HepG2 (cell line): ENCODE data around the gene NEU1. TPM values are rescaled to one million over a fixed set of nuclear protein-coding genes. Genes with fewer than 3 reads are reported as not detected.

Experiments used
- FIP1L1 ChIP-seq: fragments of 200-400 bp; formaldehyde crosslinking; IDR thresholded peaks from 2 replicates; pipeline ENCODE4 v1.6.1; 2018; ENCODE audit warnings: low read depth, mild to moderate bottlenecking, low read length, moderate library complexity, borderline replicate concordance; ENCODE audit not compliant: insufficient read depth
- FOXA1 ChIP-seq, 2 experiments: fragments of 450-650 bp in 1 of 2; sonication (generic) in 1 of 2; formaldehyde crosslinking in 1 of 2; IDR thresholded peaks; 2 replicates each; pipeline versions ENCODE4 v1.4.0 to v1.6.1; 2016 to 2020; ENCODE audit warnings: missing genetic modification reagents in 1 of 2
- GABPB1 ChIP-seq: IDR thresholded peaks from 2 replicates; pipeline ENCODE4 v1.6.1; 2016; ENCODE audit warnings: mild to moderate bottlenecking, missing genetic modification reagents, moderate library complexity, missing compliant biosample characterization
- KMT2B ChIP-seq: IDR thresholded peaks from 2 replicates; pipeline ENCODE4 v1.6.1; 2016; ENCODE audit warnings: missing genetic modification reagents, missing compliant biosample characterization
- MEIS2 ChIP-seq: sonication (generic); formaldehyde crosslinking; IDR thresholded peaks from 2 replicates; pipeline ENCODE4 v1.9.0; 2021; ENCODE audit warnings: mild to moderate bottlenecking, missing genetic modification reagents
- NONO ChIP-seq, 2 experiments: fragments of 450-650 bp in 1 of 2; sonication (generic) in 1 of 2; formaldehyde crosslinking in 1 of 2; IDR thresholded peaks in 1 of 2; conservative IDR thresholded peaks in 1 of 2; 2 replicates each; pipeline versions ENCODE4 v1.6.1 to v1.8.0; 2017 to 2022; ENCODE audit warnings: mild to moderate bottlenecking in 1 of 2, missing genetic modification reagents in 1 of 2, moderate library complexity in 1 of 2
- PLRG1 ChIP-seq: fragments of 450-650 bp; conservative IDR thresholded peaks from 2 replicates; pipeline ENCODE4 v1.6.1; 2016
- POLR2AphosphoS2 ChIP-seq: IDR thresholded peaks from 2 replicates; pipeline ENCODE4 v1.6.1; 2011; ENCODE audit warnings: low read depth, low read length, improper control_type of control experiment
- RFXANK ChIP-seq: IDR thresholded peaks from 2 replicates; pipeline ENCODE4 v1.6.1; 2016
- ZBTB7B ChIP-seq: sonication (generic); formaldehyde crosslinking; IDR thresholded peaks from 2 replicates; pipeline ENCODE4 v1.4.0; 2020; ENCODE audit warnings: missing genetic modification reagents
- ZNF17 ChIP-seq: sonication (generic); formaldehyde crosslinking; IDR thresholded peaks from 2 replicates; pipeline ENCODE4 v1.5.0; 2020; ENCODE audit warnings: mild to moderate bottlenecking, missing genetic modification reagents
- ZNF33B ChIP-seq: sonication (generic); formaldehyde crosslinking; IDR thresholded peaks from 2 replicates; pipeline ENCODE4 v1.5.1; 2020; ENCODE audit warnings: mild to moderate bottlenecking, missing genetic modification reagents
- ZNF44 ChIP-seq: sonication (generic); formaldehyde crosslinking; IDR thresholded peaks from 2 replicates; pipeline ENCODE4 v1.5.1; 2020; ENCODE audit warnings: mild to moderate bottlenecking, missing genetic modification reagents
- ZNF543 ChIP-seq: sonication (generic); formaldehyde crosslinking; IDR thresholded peaks from 2 replicates; pipeline ENCODE4 v1.4.0; 2020; ENCODE audit warnings: mild to moderate bottlenecking, missing genetic modification reagents
- ZNF556 ChIP-seq: sonication (generic); formaldehyde crosslinking; IDR thresholded peaks from 2 replicates; pipeline ENCODE4 v1.4.0; 2020; ENCODE audit warnings: mild to moderate bottlenecking, missing genetic modification reagents, borderline replicate concordance
- ZNF629 ChIP-seq: sonication (generic); formaldehyde crosslinking; conservative IDR thresholded peaks from 2 replicates; pipeline ENCODE4 v1.5.0; 2020; ENCODE audit warnings: missing genetic modification reagents
- ZNF672 ChIP-seq: sonication (generic); formaldehyde crosslinking; IDR thresholded peaks from 2 replicates; pipeline ENCODE4 v1.8.1; 2022; ENCODE audit warnings: missing genetic modification reagents
- ZNF772 ChIP-seq: sonication (generic); formaldehyde crosslinking; IDR thresholded peaks from 2 replicates; pipeline ENCODE4 v1.5.0; 2020; ENCODE audit warnings: mild to moderate bottlenecking, missing genetic modification reagents
- ZNF777 ChIP-seq: sonication (generic); formaldehyde crosslinking; IDR thresholded peaks from 2 replicates; pipeline ENCODE4 v1.4.0; 2020; ENCODE audit warnings: missing genetic modification reagents
- polyA plus RNA-seq, 8 experiments: library from polyadenylated mRNA; depleted of rRNA in 3 of 8; stranded (reverse) in 7 of 8; unstranded in 1 of 8; fragments of >200 nt; fragmentation: Illumina TruSeq in 4 of 8; extraction: Trizol in 4 of 8; gene quantifications; 2 replicates each; pipeline versions ENCODE4 v1.2.1 to v1.2.3, GENCODE V29; 2011 to 2016; ENCODE audit warnings: low read depth in 4 of 8, missing spikeins in 1 of 8, mixed read lengths in 1 of 8; ENCODE audit not compliant: insufficient read depth in 1 of 8
- total RNA-seq, 5 experiments: library from RNA; depleted of rRNA; stranded (reverse); fragments of >200 nt; fragmentation: Illumina TruSeq; extraction: Trizol; gene quantifications; 2 replicates each; pipeline ENCODE4 v1.2.3, GENCODE V29; 2016; ENCODE audit warnings: low read depth in 1 of 5
- TF ChIP-seq, protein P1 (sequence below): IDR thresholded peaks from 2 replicates; pipeline ENCODE4 v1.6.1; 2016; ENCODE audit warnings: low read depth, control low read depth
- TF ChIP-seq, protein P2 (sequence below): sonication (generic); formaldehyde crosslinking; IDR thresholded peaks from 2 replicates; pipeline ENCODE4 v1.4.0; 2020; ENCODE audit warnings: mild to moderate bottlenecking, missing genetic modification reagents

Gene NEU1
- total and polyA plus RNA-seq, 2 of the 13 experiments (the other 11 are each of a cell fraction or from before 2014, with no cell fraction given), result 215 to 297 TPM

DNA sequence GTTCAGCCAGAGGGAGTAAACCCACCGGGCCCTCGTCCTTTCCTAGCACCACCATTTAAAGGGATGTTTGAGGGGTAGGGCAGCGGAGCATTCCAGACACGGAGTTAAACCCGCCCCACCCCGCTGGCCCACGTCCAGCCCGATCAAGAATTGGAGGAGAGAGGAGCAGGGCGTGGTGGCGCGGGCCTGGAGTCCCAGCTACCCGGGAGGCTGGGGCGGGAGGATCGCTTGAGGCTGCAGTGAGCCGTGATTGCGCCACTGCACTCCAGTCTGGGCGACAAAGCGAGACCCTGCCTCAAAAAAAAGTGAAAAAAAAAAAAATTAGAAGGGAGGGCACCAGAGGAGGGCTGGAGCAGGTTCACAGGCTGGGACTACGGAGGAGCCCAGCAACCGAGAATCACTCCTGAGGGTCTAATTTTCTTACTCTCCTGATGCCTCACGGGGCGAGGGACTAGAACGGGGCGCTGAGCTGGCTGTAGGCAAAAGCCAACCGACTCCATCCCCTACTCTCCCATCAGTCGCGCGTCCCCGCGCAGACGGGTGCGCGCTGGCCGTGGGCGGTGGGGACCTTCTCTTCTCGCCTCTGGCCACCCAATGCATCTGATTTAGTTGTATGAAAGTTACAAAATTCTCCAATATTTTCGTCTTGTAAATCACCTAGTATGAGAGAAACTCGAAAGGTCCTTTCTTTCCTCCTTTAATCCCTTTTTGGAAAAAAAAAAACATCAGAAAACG lies 41.2 kb downstream of the NEU1 start (continued):
- TF ChIP-seq GABPB1 (peak; percentile 39; the same call in 1 of the 2 replicates), ZNF772 (CRISPR knock-in tag) (peak; percentile 43; the same call in 1 of the 2 replicates), ZNF777 (CRISPR knock-in tag) (no peak), PLRG1 (no peak), ZNF33B (CRISPR knock-in tag) (no peak; the same call in 1 of the 2 replicates), ZNF556 (no peak), ZNF543 (CRISPR knock-in tag) (peak; percentile 3; the same call in 1 of the 2 replicates), RFXANK (CRISPR knock-in tag) (no peak), FIP1L1 (0 out of 2 replicates have a peak, but pooled peaks have one; percentile 21), FOXA1 (IDR thresholded peaks at IDR 0.05) (no peak), FOXA1 (CRISPR knock-in tag; IDR thresholded peaks at IDR 0.05) (no peak; the same call in 1 of the 2 replicates), MEIS2 (CRISPR knock-in tag) (no peak), KMT2B (no peak), ZNF17 (CRISPR knock-in tag) (no peak), ZNF672 (CRISPR knock-in tag) (no peak), POLR2AphosphoS2 (no peak), ZNF44 (CRISPR knock-in tag) (no peak), NONO (IDR thresholded peaks at IDR 0.05) (no peak), NONO (CRISPR knock-in tag; conservative IDR thresholded peaks at IDR 0.05) (no peak), ZBTB7B (CRISPR knock-in tag) (peak; percentile 18; the same call in 1 of the 2 replicates), ZNF629 (no peak)
- TF ChIP-seq, protein P1, sequence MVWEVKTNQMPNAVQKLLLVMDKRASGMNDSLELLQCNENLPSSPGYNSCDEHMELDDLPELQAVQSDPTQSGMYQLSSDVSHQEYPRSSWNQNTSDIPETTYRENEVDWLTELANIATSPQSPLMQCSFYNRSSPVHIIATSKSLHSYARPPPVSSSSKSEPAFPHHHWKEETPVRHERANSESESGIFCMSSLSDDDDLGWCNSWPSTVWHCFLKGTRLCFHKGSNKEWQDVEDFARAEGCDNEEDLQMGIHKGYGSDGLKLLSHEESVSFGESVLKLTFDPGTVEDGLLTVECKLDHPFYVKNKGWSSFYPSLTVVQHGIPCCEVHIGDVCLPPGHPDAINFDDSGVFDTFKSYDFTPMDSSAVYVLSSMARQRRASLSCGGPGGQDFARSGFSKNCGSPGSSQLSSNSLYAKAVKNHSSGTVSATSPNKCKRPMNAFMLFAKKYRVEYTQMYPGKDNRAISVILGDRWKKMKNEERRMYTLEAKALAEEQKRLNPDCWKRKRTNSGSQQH (CRISPR knock-in tag), result no peak; the same call in 1 of the 2 replicates
- TF ChIP-seq, protein P2, sequence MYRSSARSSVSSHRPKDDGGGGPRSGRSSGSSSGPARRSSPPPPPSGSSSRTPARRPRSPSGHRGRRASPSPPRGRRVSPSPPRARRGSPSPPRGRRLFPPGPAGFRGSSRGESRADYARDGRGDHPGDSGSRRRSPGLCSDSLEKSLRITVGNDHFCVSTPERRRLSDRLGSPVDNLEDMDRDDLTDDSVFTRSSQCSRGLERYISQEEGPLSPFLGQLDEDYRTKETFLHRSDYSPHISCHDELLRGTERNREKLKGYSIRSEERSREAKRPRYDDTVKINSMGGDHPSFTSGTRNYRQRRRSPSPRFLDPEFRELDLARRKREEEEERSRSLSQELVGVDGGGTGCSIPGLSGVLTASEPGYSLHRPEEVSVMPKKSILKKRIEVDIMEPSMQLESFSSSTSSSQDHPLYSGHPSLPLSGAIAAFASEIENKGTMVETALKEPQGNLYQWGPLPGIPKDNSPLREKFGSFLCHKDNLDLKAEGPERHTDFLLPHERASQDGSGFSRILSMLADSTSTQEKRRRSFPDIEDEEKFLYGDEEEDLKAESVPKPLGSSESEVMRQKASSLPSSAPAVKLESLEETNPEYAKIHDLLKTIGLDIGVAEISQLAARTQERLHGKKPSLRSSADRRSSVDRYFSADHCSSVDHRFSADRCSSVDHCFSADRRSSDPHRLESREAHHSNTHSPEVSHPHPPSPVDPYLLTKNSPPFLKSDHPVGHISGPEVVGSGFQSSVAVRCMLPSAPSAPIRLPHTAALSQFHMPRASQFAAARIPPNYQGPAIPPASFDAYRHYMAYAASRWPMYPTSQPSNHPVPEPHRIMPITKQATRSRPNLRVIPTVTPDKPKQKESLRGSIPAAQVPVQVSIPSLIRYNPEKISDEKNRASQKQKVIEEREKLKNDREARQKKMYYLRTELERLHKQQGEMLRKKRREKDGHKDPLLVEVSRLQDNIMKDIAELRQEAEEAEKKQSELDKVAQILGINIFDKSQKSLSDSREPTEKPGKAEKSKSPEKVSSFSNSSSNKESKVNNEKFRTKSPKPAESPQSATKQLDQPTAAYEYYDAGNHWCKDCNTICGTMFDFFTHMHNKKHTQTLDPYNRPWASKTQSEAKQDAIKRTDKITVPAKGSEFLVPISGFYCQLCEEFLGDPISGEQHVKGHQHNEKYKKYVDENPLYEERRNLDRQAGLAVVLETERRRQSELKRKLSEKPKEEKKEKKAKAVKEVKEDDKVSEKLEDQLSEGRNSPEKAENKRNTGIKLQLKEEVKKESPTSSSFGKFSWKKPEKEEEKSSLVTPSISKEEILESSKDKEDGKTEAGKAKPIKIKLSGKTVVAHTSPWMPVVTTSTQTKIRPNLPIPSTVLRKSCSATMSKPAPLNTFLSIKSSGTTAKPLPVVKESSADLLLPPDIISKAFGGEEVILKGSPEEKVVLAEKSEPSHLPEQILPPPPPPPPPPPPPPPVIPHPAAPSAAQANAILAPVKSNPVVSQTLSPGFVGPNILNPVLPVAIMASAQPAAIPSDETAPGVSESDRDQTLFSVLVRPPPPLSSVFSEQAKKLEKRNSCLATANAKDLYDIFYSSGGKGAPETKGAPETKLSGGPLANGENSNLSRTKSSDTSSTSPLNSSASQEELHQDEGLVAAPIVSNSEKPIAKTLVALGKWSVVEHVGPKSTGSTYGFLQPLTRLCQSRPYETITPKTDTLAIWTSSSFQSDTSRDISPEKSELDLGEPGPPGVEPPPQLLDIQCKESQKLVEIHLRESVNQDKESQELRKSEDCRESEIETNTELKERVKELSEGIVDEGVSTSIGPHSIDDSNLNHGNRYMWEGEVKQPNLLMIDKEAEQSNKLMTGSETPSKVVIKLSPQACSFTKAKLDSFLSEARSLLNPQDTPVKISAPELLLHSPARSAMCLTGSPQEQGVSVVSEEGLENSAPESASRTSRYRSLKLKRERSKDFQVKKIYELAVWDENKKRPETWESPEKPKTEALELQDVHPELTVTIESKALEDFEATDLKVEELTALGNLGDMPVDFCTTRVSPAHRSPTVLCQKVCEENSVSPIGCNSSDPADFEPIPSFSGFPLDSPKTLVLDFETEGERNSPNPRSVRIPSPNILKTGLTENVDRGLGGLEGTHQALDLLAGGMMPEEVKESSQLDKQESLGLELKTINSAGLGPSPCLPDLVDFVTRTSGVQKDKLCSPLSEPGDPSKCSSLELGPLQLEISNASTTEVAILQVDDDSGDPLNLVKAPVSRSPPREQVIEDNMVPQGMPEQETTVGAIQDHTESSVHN (CRISPR knock-in tag), result no peak
